HG02870 (cell line): ENCODE measurements around the gene RTN4RL1.

Source experiments
- ATAC-seq: cut with Tn5 transposase; IDR thresholded peaks from one replicate; pipeline ENCODE4 v1.9.1; 2021; ENCODE audit warnings: mild to moderate bottlenecking, moderate library complexity; ENCODE audit not compliant: unreplicated experiment

Gene RTN4RL1

GRCh38 chr17:1956134-1956533 lies 69.0 kb downstream of the RTN4RL1 start:
- no peak for ATAC-seq

GRCh38 chr17:1953831-1954230 lies 71.3 kb downstream of the RTN4RL1 start:
- ATAC-seq: no peak

- no peak for ATAC-seq
Observed at GRCh38 chr17:1951920-1952319, 73.2 kb downstream of the RTN4RL1 start.

- ATAC-seq: no peak
Observed at GRCh38 chr17:1949754-1950153, 75.4 kb downstream of the RTN4RL1 start.

- no peak for ATAC-seq
Observed at GRCh38 chr17:1948517-1948825, 76.7 kb downstream of the RTN4RL1 start.

- ATAC-seq: no peak
Observed at GRCh38 chr17:1947743-1948516, 77.2 kb downstream of the RTN4RL1 start.

GRCh38 chr17:1947229-1947742 lies 77.8 kb downstream of the RTN4RL1 start:
- ATAC-seq: no peak

GRCh38 chr17:1946021-1946932 lies 78.9 kb downstream of the RTN4RL1 start:
- ATAC-seq: no peak

GRCh38 chr17:1945621-1946020 lies 79.5 kb downstream of the RTN4RL1 start:
- ATAC-seq: no peak

- no peak for ATAC-seq
Observed at GRCh38 chr17:1943436-1943831, 81.7 kb downstream of the RTN4RL1 start.

GRCh38 chr17:1942666-1943435 lies 82.3 kb downstream of the RTN4RL1 start:
- no peak for ATAC-seq

GRCh38 chr17:1942066-1942365 lies 83.1 kb downstream of the RTN4RL1 start:
- ATAC-seq: no peak

- ATAC-seq: no peak
Observed at GRCh38 chr17:1941272-1942065, 83.7 kb downstream of the RTN4RL1 start.

GRCh38 chr17:1940810-1941185 lies 84.3 kb downstream of the RTN4RL1 start:
- ATAC-seq: no peak

GRCh38 chr17:1939981-1940809 lies 84.9 kb downstream of the RTN4RL1 start:
- no peak for ATAC-seq

- ATAC-seq: no peak
Observed at GRCh38 chr17:1937461-1937860, 87.7 kb downstream of the RTN4RL1 start.

GRCh38 chr17:1936766-1937165 lies 88.4 kb downstream of the RTN4RL1 start:
- no peak for ATAC-seq

GRCh38 chr17:1934901-1935300 lies 90.2 kb downstream of the RTN4RL1 start:
- no peak for ATAC-seq

GRCh38 chr17:1933875-1934715 lies 91.0 kb downstream of the RTN4RL1 start:
- ATAC-seq: no peak
